ENCODE measurements around the gene PMF1.
A peak's percentile ranks its signal among the peaks of the same experiment; 100 is the strongest.

The PMF1 gene

GRCh38 chr1:156276532-156276931 is 63.7 kb downstream of the PMF1 start:
- no peak for FAIRE-seq

DNA sequence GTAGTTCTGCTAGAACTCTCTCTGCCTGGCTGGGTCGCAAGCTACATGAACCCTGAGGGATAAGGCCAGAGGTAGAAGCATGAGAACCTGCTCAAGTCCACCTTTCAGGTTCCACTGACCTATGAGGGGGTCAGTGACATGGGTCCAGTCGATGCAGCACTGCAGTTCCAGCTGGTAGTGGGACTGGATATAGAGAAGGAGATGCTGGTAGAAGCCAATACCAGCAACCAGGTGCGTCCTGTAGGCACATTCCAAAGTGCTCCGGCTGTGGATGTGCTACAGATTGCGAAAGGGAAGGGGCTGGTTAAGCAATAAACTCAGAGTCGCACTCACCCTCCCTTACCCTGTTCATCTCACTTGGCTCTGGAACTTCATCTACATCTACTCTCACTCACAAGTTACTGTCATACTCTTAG is 64.2 kb downstream of the PMF1 start:
- FAIRE-seq = no peak

GRCh38 chr1:156279837-156280236 is 67.0 kb downstream of the PMF1 start:
- no peak for FAIRE-seq

DNA sequence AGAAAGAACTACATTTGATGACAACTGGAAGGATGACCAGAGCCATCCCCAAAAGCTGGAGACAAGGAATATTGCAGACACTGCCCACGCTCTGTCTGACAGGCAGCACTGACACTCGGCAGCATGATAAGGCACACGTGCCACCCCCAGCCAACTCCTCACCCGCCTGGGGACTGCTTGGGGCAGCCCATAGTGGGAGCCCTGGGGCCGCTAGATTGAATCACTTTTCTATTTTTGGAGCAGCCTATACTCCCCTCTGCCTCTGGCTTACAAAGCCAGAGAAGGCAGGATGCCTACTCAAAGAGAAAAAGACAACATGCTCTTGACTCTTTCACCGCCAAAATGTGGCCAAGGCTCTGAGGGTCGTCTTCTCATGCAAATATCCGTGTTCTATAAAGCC is 68.5 kb downstream of the PMF1 start:
- no peak for FAIRE-seq

GRCh38 chr1:156281693-156282478 is 69.1 kb downstream of the PMF1 start:
- no peak for FAIRE-seq

DNA sequence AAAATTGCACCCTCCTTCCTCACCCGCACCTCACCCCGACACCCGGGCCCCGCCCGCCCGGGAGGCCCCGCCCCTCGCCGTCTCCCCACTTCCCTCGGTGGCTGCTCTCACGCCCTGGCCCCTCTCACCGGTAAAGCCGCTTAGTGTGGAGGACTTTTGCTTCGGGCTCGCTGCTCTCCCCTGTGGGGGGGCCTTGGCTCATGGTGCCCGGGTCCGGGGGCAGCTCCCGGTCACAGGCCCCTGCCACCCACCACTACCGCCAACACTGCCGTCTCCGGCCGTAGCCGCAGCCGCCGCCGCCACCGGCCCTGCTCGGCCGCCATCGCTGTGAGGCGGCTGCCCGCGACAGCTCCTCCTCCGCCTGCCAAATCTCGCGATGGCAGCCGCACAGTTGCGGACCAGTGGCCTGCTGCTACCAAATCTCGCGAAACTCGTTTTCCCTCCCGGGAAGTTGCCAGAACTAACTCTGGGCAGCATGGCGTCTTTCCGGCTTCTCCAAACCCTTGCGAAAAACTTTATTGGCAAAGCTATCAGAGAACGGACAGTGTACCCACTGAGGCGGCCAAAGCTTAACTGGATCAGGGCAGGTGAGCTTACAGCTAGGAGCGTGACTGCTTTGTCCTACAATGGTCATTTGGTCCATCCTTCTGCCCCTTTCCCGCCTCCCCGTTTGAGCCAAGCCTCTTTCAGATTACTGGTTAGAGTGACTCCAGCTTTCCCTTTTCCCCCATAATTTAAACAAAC is 69.8 kb downstream of the PMF1 start, which contains the start of gene SMG5:
SMG5 (minus strand) TSS at position 347 of the 744 bp plus-strand sequence; CDS start at position 202, 145 bp downstream.
- peak; percentile 97 for FAIRE-seq

DNA sequence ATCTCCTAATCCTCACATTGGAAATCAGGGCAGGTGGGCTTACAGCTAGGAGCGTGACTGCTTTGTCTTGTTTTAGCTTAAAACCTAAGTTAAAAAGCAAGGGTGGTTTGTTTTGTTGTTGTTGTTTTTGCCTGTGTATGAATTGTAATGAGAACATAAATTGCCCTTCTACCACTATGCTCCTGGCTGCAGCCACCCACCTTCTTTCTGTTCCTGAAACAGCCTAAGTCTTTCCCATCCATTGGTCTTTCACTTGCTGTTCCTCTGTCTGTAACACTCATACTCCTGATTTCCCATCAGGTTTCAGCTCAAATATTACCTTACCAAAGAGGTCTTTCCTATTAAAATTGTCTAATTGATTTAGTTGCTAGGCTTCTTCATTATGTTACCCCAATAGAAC is 70.7 kb downstream of the PMF1 start:
- no peak for FAIRE-seq

DNA sequence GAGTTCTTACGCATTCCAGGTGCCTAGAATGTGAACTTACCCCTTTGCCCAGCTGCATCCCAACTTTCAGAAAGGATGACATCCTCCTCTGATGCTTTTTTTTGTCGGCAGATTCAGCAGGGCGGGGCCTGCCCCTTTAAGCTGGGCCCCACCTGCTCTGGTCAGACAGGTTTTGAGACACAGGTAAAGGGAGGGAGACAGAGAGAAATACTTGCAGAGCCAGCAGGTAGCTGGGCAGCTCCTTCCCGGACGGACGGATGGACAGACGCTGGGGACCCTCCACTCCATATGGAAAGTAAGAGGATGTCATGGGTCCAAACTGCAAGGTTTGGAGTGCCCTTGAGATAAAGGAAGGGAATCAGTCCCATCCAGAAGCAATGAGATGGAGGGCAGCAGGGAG is 71.3 kb downstream of the PMF1 start, which contains the start of gene TMEM79:
TMEM79 (plus strand) TSS at position 214 of the 400 bp plus-strand sequence. CDS start 902 bp downstream, outside the sequence.
- FAIRE-seq = no peak

- no peak for FAIRE-seq
Measured at GRCh38 chr1:156284757-156285156, 72.0 kb downstream of the PMF1 start.

DNA sequence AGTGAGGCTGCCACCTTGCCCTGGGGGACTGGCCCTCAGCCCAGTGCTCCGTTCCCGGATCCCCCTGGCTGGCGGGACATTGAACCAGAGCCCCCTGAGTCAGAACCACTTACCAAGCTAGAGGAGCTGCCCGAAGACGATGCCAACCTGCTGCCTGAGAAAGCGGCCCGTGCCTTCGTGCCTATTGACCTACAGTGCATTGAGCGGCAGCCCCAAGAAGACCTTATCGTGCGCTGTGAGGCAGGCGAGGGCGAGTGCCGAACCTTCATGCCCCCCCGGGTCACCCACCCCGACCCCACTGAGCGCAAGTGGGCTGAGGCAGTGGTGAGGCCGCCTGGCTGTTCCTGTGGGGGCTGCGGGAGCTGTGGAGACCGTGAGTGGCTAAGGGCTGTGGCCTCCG is 72.6 kb downstream of the PMF1 start:
- FAIRE-seq = no peak

- no peak for FAIRE-seq
Measured at GRCh38 chr1:156286061-156286460, 73.3 kb downstream of the PMF1 start.
